MCF 10A (cell line): Measurements from ENCODE around the gene TECPR2. TPM values are rescaled to one million over a fixed set of nuclear protein-coding genes. Genes with fewer than 3 reads are reported as not detected.
"Not testable (repeated sequence)": the region's sequence is repeated elsewhere in the genome, so short reads cannot be mapped to it uniquely, and the experiment has no call there.

ENCODE experiments used
- BruUV-seq: library from RNA; stranded (reverse); fragments of 400-500 nt; replicated peaks from 2 replicates; lab custom pipeline; 2021; lab: Mats Ljungman, UMichigan
- CTCF ChIA-PET: fragments of 300-600 bp; sonication (Branson Sonifier 250); formaldehyde crosslinking; extraction: SDS; loops from one replicate; lab custom pipeline; 2021; ENCODE audit warnings: antibody characterized with exemption, inconsistent platforms; lab: Yijun Ruan, JAX
- POLR2A ChIA-PET: fragments of 300-600, 350-650 bp; sonication (Branson Sonifier 250); formaldehyde crosslinking; extraction: SDS; loops from one replicate; lab custom pipeline; 2020; ENCODE audit warnings: antibody characterized with exemption, inconsistent platforms; lab: Yijun Ruan, JAX
- DNase-seq: peaks from one replicate; pipeline ENCODE4 v3.0.0-alpha.2; 2018; ENCODE audit not compliant: unreplicated experiment
- H3K27ac Mint-ChIP-seq: one replicate; pipeline ENCODE4 v1.8.0; 2022; ENCODE audit warnings: mild to moderate bottlenecking, low read depth, mixed read lengths; ENCODE audit not compliant: unreplicated experiment
- H3K27me3 Mint-ChIP-seq: one replicate; pipeline ENCODE4 v1.8.0; 2022; ENCODE audit warnings: mixed read lengths; ENCODE audit not compliant: insufficient read depth, unreplicated experiment
- H3K36me3 Mint-ChIP-seq: one replicate; pipeline ENCODE4 v1.8.0; 2022; ENCODE audit warnings: mild to moderate bottlenecking, moderate library complexity, mixed read lengths; ENCODE audit not compliant: insufficient read depth, unreplicated experiment
- H3K4me1 Mint-ChIP-seq: one replicate; pipeline ENCODE4 v1.8.0; 2022; ENCODE audit warnings: mixed read lengths; ENCODE audit not compliant: insufficient read depth, unreplicated experiment
- H3K4me3 Mint-ChIP-seq: one replicate; pipeline ENCODE4 v1.8.0; 2022; ENCODE audit warnings: mild to moderate bottlenecking, moderate library complexity, mixed read lengths; ENCODE audit not compliant: unreplicated experiment
- H3K9me3 Mint-ChIP-seq: one replicate; pipeline ENCODE4 v1.8.0; 2022; ENCODE audit warnings: mixed read lengths; ENCODE audit not compliant: unreplicated experiment
- CTCF ChIP-seq: fragments of 200-600 bp; IDR thresholded peaks from one replicate; pipeline ENCODE4 v1.8.0; 2022; ENCODE audit warnings: antibody characterized with exemption, mild to moderate bottlenecking; ENCODE audit not compliant: unreplicated experiment
- intact Hi-C: fragments of 100-400 bp; cut with micrococcal nuclease; formaldehyde crosslinking; loops from 2 replicates; pipeline ENCODE4 v1.14.1; 2022
- total RNA-seq: library from RNA; stranded (reverse); gene quantifications from 2 replicates; pipeline ENCODE4 v1.2.3, GENCODE V29; 2022

The TECPR2 gene
- total RNA-seq, 1 experiment from 2014 or later, result 18.4 TPM

DNA sequence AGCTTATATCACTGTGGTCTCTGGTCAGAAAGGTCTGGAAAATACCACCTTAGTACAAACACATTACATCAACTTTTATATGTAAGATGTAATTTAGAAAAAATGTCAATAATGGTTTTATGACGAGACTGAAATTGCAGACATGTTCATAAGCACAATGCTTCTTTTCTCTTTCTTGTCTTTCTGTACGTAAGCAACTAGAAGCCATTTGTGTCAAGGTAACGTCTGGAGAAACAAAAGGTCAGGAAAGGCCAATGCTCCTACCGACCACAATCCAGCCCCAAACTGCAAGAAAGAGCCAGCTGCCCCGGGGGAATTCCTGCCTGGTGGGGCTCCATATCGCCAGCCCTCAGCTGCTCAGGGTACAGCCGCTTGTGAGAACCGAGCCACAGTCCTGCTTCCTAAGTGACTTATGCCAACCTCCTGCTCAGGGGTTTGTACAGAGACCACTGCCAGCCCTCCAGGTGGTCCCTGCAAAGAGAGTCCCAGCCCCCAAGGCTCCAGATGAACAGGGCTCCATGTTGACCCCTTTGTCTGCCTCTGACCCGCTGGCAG lies 36.9 kb upstream of the TECPR2 start:
- no peaks in the 10 kb centered on the region for H3K27me3 Mint-ChIP-seq
- no peak overlapping the region for H3K4me3 Mint-ChIP-seq
- no peak for TF ChIP-seq CTCF
- H3K36me3 Mint-ChIP-seq, result peaks cover 34% of the 10 kb centered on the region
- intact Hi-C loops, result no loop called here
- ChIA-PET POLR2A (no interaction called here), CTCF (interaction anchor here (1.3 to 1.9 kb wide), 3 partner anchors 8 to 12 kb away, joined by 3 to 8 read pairs (median 4); no protein-coding TSS in a partner anchor)
- BruUV-seq, result no TSS peak
- peaks cover 5% of the 10 kb centered on the region for H3K4me1 Mint-ChIP-seq
- H3K27ac Mint-ChIP-seq, result no peak overlapping the region
- H3K9me3 Mint-ChIP-seq, result no peaks in the 10 kb centered on the region
- DNase-seq, result no peak

GRCh38 chr14:102326583-102326982 lies 36.2 kb upstream of the TECPR2 start:
- TF ChIP-seq CTCF, result no peak
- intact Hi-C loops, result no loop called here
- no TSS peak for BruUV-seq
- Mint-ChIP-seq H3K27me3 (no peaks in the 10 kb centered on the region), H3K36me3 (peaks cover 36% of the 10 kb centered on the region), H3K27ac (no peak overlapping the region), H3K4me3 (no peak overlapping the region), H3K9me3 (no peaks in the 10 kb centered on the region), H3K4me1 (peaks cover 5% of the 10 kb centered on the region)
- ChIA-PET POLR2A (interaction anchor here (0.7 kb wide), 1 partner anchor 143 kb away, joined by 4 read pairs; no protein-coding TSS in a partner anchor), CTCF (interaction anchor here (1.3 to 1.9 kb wide), 3 partner anchors 9 to 13 kb away, joined by 3 to 8 read pairs (median 4); no protein-coding TSS in a partner anchor)
- no peak for DNase-seq

- BruUV-seq, intact Hi-C loops, CTCF ChIA-PET, DNase-seq, H3K9me3 Mint-ChIP-seq, H3K27ac Mint-ChIP-seq, H3K27me3 Mint-ChIP-seq, H3K4me3 Mint-ChIP-seq, H3K4me1 Mint-ChIP-seq: not testable (repeated sequence)
- POLR2A ChIA-PET, result interaction anchor here (1.8 kb wide), 1 partner anchor 10 kb away, joined by 4 read pairs; the partner anchor contains the start of gene ZNF839
- peaks cover 28% of the 10 kb centered on the region for H3K36me3 Mint-ChIP-seq
Observed at GRCh38 chr14:102329381-102329780, 33.4 kb upstream of the TECPR2 start.

DNA sequence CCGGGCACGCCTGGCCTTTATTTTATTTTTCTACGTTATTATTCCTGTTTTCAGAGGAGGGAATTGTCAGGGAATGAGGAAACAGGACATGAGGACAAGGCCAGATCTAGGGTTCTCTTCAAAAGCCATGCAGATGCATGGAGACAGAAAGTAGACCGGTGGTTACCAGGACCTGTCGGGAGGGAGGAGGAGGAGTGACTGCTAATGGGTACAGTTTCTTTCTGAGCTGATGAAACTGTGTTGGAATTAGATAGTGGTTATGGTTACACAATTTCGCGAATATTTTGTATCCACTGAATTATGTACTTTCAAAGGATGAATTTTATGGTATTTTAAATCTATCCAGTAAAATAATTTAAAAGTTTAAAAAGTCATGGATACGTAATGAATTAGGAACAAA lies 31.9 kb upstream of the TECPR2 start:
- ChIA-PET CTCF (no interaction called here), POLR2A (no interaction called here)
- no TSS peak for BruUV-seq
- Mint-ChIP-seq H3K4me3 (no peak overlapping the region), H3K27ac (no peak overlapping the region), H3K4me1 (no peaks in the 10 kb centered on the region), H3K27me3 (no peaks in the 10 kb centered on the region), H3K9me3 (no peaks in the 10 kb centered on the region), H3K36me3 (peaks cover 27% of the 10 kb centered on the region)
- TF ChIP-seq CTCF, result no peak
- DNase-seq, result no peak
- intact Hi-C loops, result no loop called here
